Measurements from ENCODE around the gene FRYL. TPM values are rescaled to one million over a fixed set of nuclear protein-coding genes. Genes with fewer than 3 reads are reported as not detected.
"Not testable (repeated sequence)": the region's sequence is repeated elsewhere in the genome, so short reads cannot be mapped to it uniquely, and the experiment has no call there.

The FRYL gene
- total RNA-seq = 84.0 and 91.4 TPM in 2 replicates

DNA sequence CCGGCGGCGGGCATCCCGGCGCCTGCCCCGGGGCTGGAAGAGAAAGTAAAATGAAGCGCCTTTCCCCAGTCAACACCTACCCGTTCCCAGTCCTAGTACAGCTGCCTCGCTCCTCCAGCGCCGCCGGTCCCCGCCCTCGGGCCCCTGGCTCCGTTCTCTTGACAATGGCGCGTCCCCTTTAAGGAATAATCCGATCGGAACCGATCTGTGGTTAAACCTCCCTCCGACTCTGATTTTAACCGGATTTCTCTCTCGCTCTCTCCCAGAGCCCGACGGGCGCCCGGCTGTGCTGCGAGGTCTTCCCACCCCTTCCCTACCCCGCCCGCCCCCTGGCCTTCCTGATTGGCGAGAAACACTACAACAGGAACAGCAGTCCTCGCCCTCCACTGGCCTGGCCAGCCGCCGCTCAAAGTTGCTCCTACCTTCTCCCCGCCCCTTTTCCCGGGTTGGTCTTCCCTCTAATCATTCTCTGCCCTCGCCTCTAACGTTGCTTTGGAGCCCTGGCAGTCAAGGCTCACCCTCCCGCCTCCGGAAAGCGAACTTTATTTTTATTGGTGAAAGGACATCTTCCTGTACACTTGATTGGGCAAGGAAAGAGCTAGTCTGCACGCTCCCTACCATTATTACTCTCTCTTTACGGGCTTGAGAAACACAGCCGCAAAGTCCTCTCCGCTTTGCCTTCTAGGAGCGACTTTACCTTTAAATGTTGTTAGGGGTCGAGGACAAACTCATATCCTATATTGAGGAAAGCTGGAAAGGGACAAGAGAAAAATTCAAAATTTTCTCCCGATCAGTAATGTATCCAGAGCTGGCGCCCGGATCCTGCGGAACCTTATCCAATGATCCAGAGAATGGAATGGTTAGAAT lies at the start of gene FRYL:
Gene FRYL, minus strand, starts transcription at position 282 of the 867 bp plus-strand sequence. CDS start 145,869 bp downstream, outside the sequence.
- intact Hi-C loops (cut with micrococcal nuclease) = loop anchor here (1.0 to 5.0 kb wide), 13 partner anchors 37 to 1318 kb away; partner anchors contain the start of genes COMMD8, NFXL1, OCIAD1 and OCIAD2

DNA sequence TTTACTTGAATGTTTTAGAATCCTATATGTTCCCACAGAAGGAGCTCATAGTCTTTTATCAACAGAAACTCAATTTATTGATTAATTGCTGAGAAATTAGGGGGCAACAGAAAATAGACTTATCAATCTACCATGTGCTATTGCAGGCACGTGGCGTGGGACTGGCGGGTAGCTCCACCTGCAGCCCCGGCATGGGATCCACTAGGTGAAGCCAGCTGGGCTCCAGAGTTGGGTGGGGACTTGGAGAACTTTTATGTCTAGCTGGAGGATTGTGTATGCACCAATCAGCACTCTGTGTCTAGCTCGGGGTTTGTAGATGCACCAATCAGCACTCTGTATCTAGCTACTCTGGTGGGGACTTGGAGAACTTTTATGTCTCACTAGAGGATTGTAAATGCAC lies 47.5 kb upstream of the FRYL start:
- intact Hi-C loops (cut with micrococcal nuclease) = no loop called here

DNA sequence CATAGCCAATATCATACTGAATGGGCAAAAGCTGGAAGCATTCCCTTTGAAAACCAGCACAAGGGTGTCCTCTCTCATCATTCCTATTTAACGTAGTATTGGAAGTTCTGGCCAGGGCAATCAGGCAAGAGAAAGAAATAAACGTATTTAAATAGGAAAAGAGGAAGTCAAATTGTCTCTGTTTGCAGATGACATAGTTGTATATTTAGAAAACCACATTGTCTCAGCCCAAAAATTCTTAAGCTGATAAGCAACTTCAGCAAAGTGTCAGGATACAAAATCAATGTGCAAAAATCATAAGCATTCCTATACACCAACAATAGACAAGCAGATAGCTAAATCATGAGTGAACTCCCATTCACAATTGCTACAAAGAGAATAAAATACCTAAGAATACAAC lies 41.4 kb upstream of the FRYL start:
- intact Hi-C loops (cut with micrococcal nuclease) = not testable (repeated sequence)

DNA sequence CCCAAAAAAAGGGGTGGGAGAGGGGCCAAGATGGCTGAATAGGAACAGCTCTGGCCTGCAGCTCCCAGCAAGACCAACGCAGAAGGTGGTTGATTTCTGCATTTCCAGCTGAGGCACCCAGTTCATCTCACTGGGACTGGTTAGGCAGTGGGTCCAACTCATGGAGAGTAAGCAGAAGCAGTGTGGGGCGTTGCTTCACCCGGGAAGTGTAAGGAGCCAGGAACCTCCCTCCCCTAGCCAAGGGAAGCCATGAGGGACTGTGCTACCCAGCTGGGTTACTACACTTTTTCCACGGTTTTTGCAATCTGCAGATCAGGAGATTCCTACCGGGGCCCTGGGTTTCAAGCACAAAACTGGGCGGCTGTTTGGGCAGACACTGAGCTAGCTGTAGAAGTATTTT lies 36.9 kb upstream of the FRYL start:
- intact Hi-C loops (cut with micrococcal nuclease) = no loop called here

DNA sequence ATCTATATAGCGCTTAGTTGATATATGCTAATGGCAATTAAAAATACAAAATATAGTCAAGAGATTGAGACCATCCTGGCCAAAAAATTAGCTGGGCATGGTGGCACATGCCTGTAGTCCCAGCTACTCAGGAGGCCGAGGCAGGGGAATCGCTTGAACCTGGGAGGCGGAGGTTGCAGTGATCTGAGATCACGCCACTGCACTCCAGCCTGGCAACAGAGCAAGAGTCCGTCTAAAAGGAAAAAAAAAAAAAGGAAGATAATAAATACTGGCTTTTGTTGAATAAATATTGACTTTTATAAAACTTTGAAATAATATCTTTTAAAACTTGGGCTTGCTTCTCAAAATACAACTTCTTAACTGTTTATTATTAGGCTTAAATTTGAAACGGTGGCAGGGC lies 36.2 kb upstream of the FRYL start:
- intact Hi-C loops (cut with micrococcal nuclease) = not testable (repeated sequence)

DNA sequence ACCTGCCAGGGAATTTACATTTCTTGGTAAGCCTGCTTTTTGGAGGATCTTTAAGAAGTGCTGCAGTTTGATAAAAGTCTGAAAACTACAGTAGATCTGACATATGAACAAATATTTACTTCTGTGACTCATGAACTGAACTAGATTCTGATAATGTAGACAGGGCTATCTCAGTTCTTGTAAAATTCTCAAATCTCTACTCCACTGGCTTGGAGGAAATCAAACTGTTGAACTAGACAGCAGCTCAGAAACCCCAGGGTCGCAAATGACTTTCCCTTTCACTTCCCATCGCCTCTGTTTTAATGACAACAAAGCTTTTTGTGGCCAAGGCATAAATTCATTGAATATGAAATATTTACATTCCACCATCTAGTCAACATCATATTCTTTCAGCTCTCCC lies 35.4 kb upstream of the FRYL start:
- intact Hi-C loops (cut with micrococcal nuclease) = no loop called here

DNA sequence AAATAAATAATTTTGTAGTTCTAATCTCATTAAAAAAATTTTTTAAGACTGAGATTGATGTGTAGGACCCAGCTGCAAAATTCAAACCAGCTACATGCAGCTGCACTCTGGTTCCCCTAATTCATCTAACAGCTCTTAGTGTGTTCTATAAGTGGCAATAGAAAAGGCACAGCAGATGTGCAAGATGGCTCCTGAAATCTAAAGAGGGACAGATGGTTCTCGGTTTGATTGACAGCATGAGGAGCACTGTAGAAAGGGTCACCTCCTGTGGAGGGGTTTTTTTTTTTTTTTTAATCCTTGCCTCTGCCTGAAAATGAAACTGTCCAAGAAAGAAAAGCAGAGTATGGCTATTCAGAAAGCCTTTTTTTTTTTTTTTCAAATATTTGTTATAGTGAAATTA lies 33.9 kb upstream of the FRYL start:
- intact Hi-C loops (cut with micrococcal nuclease) = no loop called here

DNA sequence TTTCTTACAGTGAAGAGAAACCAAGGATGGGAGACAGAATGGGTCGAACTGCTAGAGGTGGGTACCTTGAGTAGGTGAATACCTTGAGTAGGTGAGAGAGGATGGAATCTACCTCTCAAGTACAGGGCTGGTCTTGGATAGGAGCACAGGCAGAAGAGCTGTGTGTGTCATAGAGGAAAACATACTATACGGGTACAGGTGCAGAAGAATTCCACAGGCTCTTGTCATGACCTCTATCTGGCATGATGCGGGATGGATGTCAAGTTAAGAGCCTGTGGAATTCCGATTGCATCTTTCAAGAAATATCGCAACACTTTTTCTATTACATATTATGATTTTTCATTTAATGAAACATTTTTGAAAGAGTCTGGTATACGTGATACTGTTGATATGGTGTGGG lies 32.8 kb upstream of the FRYL start:
- intact Hi-C loops (cut with micrococcal nuclease) = no loop called here

DNA sequence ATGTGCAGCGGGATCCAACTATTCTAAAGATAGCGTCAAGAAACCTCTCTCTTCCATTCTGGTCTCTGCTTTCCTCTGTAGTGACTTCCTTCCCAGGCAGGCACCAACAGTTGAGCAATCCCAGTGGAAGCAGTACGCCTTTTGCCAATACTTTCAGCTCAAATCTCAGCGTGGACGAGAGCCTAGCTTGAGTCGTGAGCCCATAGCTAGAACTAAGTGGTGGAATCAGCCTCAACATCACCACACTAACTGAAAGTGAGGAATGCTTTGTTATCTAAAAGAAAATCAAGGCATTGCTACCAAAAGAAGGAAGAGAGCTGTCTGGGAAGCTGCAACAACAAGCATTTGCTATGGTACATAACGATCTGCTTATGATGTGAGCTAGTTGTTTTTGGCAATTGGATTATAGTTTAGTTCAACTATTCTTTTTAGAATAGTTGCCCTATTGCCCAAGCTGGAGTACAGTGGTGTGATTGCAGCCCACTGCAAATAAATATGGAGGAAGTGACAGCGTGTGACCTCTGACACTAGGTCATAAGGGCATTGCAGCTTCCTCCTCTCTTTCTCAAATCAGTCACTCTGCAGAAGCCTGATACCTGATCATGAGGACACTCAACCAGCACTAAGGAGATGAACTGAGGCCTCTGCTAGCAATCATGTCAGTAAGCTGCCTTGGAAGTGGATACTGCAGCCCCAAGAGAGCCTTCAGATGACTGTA lies 24.7 kb upstream of the FRYL start:
- intact Hi-C loops (cut with micrococcal nuclease) = no loop called here

DNA sequence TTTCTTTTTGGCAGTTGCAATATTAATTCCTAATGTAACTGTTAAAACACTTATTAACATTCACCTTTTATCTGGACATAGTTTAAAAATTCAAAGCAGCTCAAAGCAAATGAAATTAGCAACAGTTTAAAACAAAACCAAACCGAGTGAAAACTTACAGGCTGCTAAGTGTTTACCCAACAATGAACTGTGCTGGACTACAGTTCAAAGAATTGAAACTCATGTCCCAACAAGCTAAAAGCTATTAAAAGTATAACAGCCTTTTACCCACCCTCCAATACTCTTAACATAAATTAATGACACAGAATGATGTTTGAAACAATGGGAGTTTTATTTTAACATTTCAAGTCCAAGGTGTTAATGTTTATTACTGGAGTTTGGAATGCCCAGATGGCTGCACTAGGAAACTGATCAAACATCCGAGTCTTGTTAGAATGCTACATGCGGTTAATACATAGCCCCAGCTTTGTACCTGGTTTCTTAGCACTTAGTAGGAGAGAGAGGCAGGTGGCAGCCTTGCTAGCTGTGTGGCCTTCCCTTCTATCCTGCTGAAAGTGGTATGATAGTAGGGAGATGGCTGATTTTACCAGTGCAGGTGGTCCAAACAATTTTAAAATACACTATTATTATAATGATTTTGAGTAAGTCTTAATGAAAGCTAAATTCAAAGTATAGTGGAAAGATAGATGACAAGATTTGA lies 21.1 kb upstream of the FRYL start:
- intact Hi-C loops (cut with micrococcal nuclease) = no loop called here

DNA sequence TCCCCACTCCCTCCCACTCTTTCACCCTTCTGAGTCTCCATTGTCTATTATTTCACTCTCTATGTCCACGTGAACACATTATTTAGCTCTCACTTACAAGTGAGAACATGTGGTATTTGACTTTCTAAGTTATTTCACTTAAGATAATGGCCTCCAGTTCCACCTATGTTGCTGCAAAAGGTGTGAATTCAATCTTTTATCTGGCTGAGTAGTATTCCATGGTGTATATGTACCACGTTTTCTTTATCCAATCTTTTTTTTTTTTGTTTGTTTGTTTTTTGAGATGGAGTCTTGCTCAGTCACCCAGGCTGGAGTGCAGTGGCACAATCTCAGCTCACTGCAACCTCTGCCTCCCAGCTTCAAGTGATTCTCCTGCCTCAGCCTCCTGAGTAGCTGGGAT lies 20.1 kb upstream of the FRYL start:
- intact Hi-C loops (cut with micrococcal nuclease) = not testable (repeated sequence)

DNA sequence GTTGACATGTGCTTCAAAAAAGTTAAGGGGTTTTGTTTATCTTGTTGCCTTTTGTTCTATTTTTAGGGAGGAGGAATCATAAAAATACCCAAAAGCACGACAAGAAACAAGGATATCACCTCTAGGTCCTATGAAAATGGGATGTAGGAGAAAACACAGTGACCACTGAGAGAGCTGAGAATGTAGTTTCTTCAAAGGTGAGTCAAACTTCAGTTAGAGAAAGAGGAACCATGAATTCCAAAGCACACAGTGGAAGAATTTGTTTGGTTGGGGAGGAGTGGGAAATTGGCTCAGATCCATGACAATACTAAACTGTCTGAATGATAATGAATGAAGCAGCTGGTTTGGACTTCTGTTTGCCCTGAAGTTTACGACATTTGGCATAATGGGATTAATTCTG lies 19.1 kb upstream of the FRYL start:
- intact Hi-C loops (cut with micrococcal nuclease) = no loop called here

DNA sequence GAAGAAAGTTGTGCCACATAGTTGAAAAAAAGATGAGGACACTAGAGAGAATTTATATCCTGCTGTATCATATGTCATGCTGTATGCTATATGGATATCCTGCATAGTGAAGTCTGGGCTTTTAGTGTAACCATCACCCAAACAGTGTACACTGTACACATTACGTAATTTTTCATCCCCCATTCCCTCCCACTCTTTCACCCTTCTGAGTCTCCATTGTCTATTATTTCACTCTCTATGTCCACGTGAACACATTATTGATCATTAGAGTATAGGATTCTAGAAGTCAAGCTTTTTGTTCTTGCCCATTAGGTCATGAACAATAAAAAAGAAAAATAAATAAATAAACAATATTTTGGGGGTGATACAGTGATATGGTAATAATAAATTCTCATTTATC lies 18.0 kb upstream of the FRYL start:
- intact Hi-C loops (cut with micrococcal nuclease) = no loop called here

DNA sequence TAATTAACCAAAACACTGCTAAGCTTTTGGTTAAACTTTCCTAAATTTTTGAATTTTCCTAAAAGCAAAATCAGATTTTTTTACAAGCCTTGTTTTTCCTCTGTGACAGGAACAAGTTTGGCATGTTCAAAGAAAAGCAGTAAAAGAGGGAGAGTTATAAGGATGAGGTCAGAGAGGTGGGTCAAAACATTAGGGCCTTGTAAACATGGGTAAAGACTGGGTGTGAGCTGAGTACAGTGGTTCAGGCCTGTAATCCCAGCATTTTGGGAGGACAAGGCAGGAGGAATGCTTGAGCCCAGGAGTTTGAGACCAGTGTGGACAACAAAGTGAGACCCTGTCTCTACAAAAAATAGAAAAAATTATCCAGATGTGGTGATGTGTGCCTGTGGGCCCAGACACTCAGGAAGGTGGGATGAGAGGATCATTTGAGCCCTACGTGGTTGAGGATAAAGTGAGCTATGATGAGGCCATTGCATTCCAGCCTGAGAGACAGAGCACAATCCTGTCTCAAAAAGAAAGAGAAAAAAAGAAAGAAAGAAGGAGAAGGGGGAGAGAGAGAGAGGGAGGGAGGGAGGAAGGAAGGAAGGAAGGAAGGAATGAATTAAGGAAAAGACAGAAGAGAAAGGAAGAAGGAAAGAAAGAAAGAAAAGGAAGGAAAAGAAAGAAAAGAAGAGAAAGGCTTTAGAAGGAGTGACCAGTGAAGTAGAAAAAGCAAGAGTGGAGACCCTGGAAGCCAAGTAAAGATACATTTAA lies 17.0 kb upstream of the FRYL start:
- intact Hi-C loops (cut with micrococcal nuclease) = no loop called here

DNA sequence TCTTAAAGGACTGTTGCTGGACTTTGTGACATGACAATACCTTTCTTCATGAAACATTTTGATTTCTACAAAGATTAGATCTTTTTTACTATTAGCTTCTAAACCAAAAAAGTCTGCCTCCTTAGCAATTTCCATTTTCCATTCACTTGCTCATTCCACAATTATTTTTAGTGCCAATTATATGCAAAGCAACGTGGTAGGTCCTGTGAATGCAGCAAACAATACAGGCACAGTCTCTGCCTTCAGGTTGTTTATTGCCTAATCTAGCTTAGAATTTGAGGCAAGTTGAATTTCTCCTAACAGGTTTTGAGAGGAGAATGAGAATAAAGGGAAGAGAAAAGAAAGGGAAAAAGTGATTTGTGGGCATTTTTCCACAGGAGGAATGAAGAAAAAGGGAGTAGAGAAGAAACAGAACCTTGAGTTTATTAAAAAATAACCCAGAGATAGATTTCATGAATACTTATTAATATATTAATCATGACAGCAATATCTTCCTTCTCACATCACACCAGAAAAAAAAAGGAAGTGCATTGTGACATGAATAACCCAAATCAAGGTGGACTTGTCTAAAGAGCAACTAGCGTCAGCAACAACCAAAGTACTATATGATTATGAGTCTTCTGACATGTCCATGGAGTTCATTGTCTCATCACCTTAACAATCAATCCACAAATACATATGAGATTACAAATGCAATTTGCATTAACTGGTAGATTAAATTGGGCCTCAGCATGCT lies 16.3 kb upstream of the FRYL start:
- intact Hi-C loops (cut with micrococcal nuclease) = no loop called here

DNA sequence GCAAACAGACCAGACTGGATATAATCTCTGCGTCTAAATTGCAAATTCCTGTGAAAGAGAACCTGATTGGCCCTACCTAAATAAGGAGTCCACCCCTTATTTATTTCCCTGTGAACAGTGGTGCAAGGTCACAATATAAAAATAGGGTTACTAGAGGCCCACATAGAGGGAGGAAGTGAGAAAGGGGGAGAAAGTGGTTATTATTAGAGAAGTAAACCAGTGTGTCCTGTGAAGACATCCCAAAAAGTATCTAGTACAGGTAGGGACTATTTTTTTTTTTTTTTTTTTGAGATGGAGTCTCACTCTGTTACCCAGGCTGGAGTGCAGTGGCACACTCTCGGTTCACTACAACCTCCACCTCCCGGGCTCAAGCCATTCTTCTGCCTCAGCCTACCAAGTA lies 15.0 kb upstream of the FRYL start:
- intact Hi-C loops (cut with micrococcal nuclease) = no loop called here

DNA sequence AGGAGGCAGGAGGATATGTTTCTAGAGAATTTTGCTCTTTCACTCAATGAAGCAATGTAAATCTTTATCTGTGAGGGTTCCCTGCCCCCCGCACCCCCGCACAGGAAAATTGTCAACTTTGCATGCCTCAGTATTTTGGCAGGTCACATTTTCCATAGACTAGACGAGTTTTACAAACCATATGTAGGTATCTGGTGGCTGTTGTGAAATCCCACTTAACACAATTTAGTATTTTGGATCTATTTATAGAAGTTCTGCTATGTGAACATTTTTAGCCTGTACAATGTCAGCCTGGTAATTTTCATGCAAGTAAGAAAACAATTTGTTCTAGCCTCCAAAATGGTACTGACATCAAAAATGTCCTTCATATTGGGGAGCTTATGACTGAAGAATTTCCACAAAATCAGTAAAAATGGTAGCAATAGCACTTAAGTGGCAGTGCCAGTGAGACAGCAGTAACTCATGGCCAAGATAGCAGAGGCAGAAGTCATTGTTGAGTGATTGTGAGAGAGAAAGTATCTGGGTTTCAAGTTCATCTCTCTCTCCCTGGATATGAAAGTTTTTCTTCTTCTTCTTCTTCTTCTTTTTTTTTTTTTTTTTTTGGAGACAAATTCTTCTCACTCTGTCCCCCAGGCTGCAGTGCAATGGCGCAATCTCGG lies 12.4 kb upstream of the FRYL start:
- intact Hi-C loops (cut with micrococcal nuclease) = no loop called here

DNA sequence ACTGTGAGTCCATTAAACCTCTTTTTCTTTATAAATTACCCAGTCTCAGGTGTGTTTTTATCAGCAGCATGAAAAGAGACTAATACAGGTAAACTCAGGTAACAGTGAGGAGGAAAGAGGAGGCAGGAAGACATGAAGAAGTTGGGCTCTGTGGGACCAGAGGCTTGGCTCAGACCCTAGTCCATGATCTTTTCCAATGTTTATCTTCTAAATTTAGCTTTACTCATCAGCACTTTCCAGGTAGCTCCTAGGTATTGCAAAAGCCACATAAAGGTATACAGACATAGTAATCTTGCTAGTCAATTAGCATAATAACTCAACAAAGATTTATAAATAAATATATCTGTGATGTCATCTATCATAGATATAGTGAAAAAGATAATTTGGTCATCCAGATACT lies 11.2 kb upstream of the FRYL start:
- intact Hi-C loops (cut with micrococcal nuclease) = no loop called here

DNA sequence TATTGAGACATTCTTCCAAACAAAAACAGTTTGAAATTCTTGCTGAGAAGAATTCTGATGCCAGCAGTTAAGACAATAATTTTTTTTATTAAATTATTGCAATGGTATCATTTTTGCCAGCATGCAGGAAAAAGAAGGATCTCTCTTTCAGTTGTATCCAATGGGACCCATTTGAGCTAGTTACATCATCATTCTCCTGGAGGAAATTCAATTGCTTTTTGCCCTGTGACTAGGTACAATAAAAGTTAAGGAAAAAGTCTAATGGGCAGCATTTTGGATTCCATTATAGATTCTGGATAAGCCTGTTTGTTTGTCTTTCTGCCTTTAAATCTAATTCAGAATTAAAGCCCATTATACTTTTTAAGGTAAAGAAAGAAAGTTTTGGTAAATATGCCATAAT lies 10.5 kb upstream of the FRYL start:
- intact Hi-C loops (cut with micrococcal nuclease) = no loop called here

DNA sequence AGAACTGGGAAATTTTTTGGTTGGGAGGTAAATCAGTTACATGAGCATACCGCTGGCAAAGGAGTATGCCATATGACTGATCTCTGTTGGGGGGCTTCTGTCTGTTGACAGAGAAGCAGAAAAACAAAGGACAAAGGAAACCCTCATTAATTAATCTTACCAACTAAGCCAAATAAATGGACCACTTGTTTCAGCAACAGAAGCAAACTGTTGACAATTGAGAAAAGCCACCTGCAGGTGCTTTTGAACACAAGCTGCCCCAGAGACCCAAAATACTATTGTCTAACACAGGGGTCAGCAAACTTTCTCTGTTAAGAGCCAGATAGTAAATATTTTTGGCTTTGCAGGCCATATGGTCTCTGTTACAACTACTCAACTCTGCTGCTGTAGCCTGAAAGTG lies 7.0 kb upstream of the FRYL start:
- intact Hi-C loops (cut with micrococcal nuclease) = no loop called here

Data from T-helper 1 cell treated with Interleukin-12 subunit alpha and Interleukin-12 subunit beta and Interleukin-4 antibody, amounts not matched to agents 30 ng/mL and 1 ng/mL, for 36 hours (primary cell).